ENCODE results near the gene ARHGAP25. TPM values are rescaled to one million over a fixed set of nuclear protein-coding genes. Genes with fewer than 3 reads are reported as not detected.

ARHGAP25 gene
- total RNA-seq, 1 donor from 2014 or later: 1.1 TPM

GRCh38 chr2:68700560-68700959, 34.1 kb upstream of the ARHGAP25 start:
- H3K9me3 Mint-ChIP-seq: no peaks in the 10 kb centered on the region
- H3K4me1 Mint-ChIP-seq (ENCODE audit: unreplicated experiment): no peaks in the 10 kb centered on the region
- no peak overlapping the region for H3K4me3 Mint-ChIP-seq
- no peak for TF ChIP-seq CTCF (conservative IDR thresholded peaks at IDR 0.05)
- H3K27ac Mint-ChIP-seq: no peak overlapping the region
- H3K36me3 Mint-ChIP-seq: no peaks in the 10 kb centered on the region
- DNase-seq (ENCODE audit: extremely low spot score, unreplicated experiment): no peak
- H3K27me3 Mint-ChIP-seq: no peaks in the 10 kb centered on the region

DNA sequence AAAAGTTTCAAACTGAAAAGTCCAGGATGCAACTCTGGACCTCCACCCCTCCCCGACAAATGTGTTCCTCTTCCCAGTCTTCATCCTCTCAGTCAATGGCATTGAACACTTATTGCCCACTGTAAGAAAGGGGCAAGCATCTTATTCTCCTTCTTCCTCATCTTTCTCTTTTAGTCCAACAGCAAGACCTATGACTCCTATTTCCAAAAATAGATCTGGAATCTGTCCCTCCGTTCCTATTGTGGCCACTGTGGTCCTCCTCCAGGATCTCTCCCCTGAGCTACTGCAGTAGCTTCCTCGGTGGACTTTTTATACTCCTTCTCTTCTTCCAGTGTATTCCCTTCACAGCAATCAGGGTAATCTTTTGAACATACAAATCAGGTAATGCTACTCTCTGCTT, 28.0 kb upstream of the ARHGAP25 start:
- H3K27me3 Mint-ChIP-seq: peaks cover 24% of the 10 kb centered on the region
- H3K4me3 Mint-ChIP-seq: no peak overlapping the region
- no peaks in the 10 kb centered on the region for H3K9me3 Mint-ChIP-seq
- no peak overlapping the region for H3K27ac Mint-ChIP-seq
- no peaks in the 10 kb centered on the region for H3K36me3 Mint-ChIP-seq
- no peak for DNase-seq (ENCODE audit: extremely low spot score, unreplicated experiment)
- TF ChIP-seq CTCF (conservative IDR thresholded peaks at IDR 0.05): no peak
- peaks cover 6% of the 10 kb centered on the region for H3K4me1 Mint-ChIP-seq (ENCODE audit: unreplicated experiment)

- Mint-ChIP-seq H3K4me3 (no peak overlapping the region), H3K4me1 (ENCODE audit: unreplicated experiment) (peaks cover 6% of the 10 kb centered on the region)
Measured at GRCh38 chr2:68708629-68709028, 26.0 kb upstream of the ARHGAP25 start.

GRCh38 chr2:68709421-68709911, 25.1 kb upstream of the ARHGAP25 start:
- Mint-ChIP-seq H3K4me1 (ENCODE audit: unreplicated experiment) (peaks cover 6% of the 10 kb centered on the region), H3K9me3 (no peaks in the 10 kb centered on the region), H3K27ac (no peak overlapping the region), H3K27me3 (peaks cover 28% of the 10 kb centered on the region), H3K36me3 (no peaks in the 10 kb centered on the region), H3K4me3 (no peak overlapping the region)
- peak; percentile 81 for TF ChIP-seq CTCF (conservative IDR thresholded peaks at IDR 0.05)
- no peak for DNase-seq (ENCODE audit: extremely low spot score, unreplicated experiment)

More at GRCh38 chr2:68708629-68709028, 26.0 kb upstream of the ARHGAP25 start:
- no peaks in the 10 kb centered on the region for H3K36me3 Mint-ChIP-seq
- peaks cover 28% of the 10 kb centered on the region for H3K27me3 Mint-ChIP-seq
- no peak for TF ChIP-seq CTCF (conservative IDR thresholded peaks at IDR 0.05)
- no peaks in the 10 kb centered on the region for H3K9me3 Mint-ChIP-seq
- no peak overlapping the region for H3K27ac Mint-ChIP-seq
- DNase-seq (ENCODE audit: extremely low spot score, unreplicated experiment): no peak

DNA sequence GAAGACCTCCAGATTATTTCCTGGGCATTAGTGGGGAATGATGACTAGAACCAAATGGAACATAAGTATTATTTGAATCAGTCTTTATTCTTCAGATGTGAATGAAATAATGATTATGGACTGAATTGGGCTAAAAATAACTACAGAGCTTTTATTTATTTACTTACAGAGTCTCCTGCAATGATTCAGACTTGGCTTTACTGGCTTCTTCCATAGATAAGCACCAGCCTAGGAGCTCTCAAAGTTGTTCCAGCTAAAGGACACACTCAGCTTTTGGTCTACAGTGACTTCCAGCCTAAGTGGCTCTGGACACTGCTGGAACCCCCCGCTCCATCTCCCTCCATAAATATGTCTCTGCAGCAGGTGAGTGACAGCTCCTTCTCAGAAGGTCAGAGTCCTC, 24.3 kb upstream of the ARHGAP25 start:
- H3K27ac Mint-ChIP-seq: no peak overlapping the region
- H3K4me1 Mint-ChIP-seq (ENCODE audit: unreplicated experiment): peaks cover 6% of the 10 kb centered on the region
- no peaks in the 10 kb centered on the region for H3K36me3 Mint-ChIP-seq
- no peak for DNase-seq (ENCODE audit: extremely low spot score, unreplicated experiment)
- H3K4me3 Mint-ChIP-seq: no peak overlapping the region
- no peak for TF ChIP-seq CTCF (conservative IDR thresholded peaks at IDR 0.05)
- H3K9me3 Mint-ChIP-seq: no peaks in the 10 kb centered on the region
- H3K27me3 Mint-ChIP-seq: peaks cover 30% of the 10 kb centered on the region

DNA sequence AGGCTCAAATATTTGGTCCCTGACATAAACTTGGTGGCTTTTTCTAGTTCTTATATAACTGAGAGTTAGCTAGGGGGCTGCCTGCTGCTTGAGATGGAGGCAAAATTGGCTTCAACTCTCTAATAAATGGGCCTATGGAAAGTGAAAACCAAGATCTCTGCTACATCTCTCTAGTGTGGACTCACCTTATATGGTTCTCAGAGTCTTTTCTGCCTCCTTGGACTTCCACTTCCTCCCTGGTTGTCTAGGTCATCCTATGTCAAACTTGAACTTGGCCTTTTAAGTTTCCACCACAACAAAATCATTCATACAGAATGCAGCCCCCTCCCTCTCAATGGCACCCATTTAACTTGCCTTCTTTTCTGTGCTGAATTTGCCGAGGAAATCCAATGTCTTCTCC, 23.9 kb upstream of the ARHGAP25 start:
- peaks cover 32% of the 10 kb centered on the region for H3K27me3 Mint-ChIP-seq
- no peak for TF ChIP-seq CTCF (conservative IDR thresholded peaks at IDR 0.05)
- H3K36me3 Mint-ChIP-seq: no peaks in the 10 kb centered on the region
- no peaks in the 10 kb centered on the region for H3K9me3 Mint-ChIP-seq
- no peak overlapping the region for H3K27ac Mint-ChIP-seq
- no peak for DNase-seq (ENCODE audit: extremely low spot score, unreplicated experiment)
- peaks cover 6% of the 10 kb centered on the region for H3K4me1 Mint-ChIP-seq (ENCODE audit: unreplicated experiment)
- H3K4me3 Mint-ChIP-seq: no peak overlapping the region
